SK-N-SH (cell line): ENCODE results near the gene TMEM50A. TPM values are rescaled to one million over a fixed set of nuclear protein-coding genes. Genes with fewer than 3 reads are reported as not detected.

Source experiments
- CTCF ChIA-PET: fragments of 300-600, 350-600 bp; formaldehyde crosslinking; extraction: SDS; loops from one replicate; lab custom pipeline; 2021; lab: Yijun Ruan, JAX
- POLR2A ChIA-PET: fragments of 350-600 bp; sonication (Branson Sonifier 250); formaldehyde crosslinking; extraction: SDS; loops from one replicate; lab custom pipeline; 2020; ENCODE audit warnings: antibody characterized with exemption, inconsistent platforms; lab: Yijun Ruan, JAX
- DNase-seq: peaks from one replicate; pipeline ENCODE4 v3.0.0; 2012
- H2AFZ ChIP-seq: fragments of 200-600 bp; sonication (generic); 2 replicates; pipeline ENCODE4 v1.8.1; 2016; ENCODE audit warnings: antibody characterized with exemption, mild to moderate bottlenecking, low read depth
- H3F3A ChIP-seq: fragments of 200-600 bp; sonication (generic); replicated peaks from 2 replicates; pipeline ENCODE3; 2016; ENCODE audit warnings: antibody characterized with exemption, mild to moderate bottlenecking; ENCODE audit not compliant: insufficient read depth
- H3K27ac ChIP-seq, 2 experiments: fragments of 200-500 bp in 1 of 2; fragments of 200-600 bp in 1 of 2; sonication (Bioruptor generic) in 1 of 2; sonication (generic), shearing (Covaris generic) in 1 of 2; 2 replicates each; pipeline versions ENCODE4 v1.5.1 to v1.6.1; 2014 to 2016; ENCODE audit warnings: low read depth in 2 of 2, inconsistent platforms in 1 of 2, low read length in 1 of 2, mild to moderate bottlenecking in 1 of 2, mixed read lengths in 1 of 2
- H3K27me3 ChIP-seq: fragments of 200-600 bp; sonication (generic), shearing (Covaris generic); 2 replicates; pipeline ENCODE4 v1.6.1; 2016; ENCODE audit warnings: mixed run types; ENCODE audit not compliant: insufficient read depth
- H3K36me3 ChIP-seq, 2 experiments: fragments of 200-500 bp in 1 of 2; fragments of 200-600 bp in 1 of 2; sonication (Bioruptor generic) in 1 of 2; sonication (generic) in 1 of 2; replicated peaks in 1 of 2; 2 replicates each; pipeline versions ENCODE3 to v1.5.1; 2014 to 2016; ENCODE audit warnings: low read length in 1 of 2, mild to moderate bottlenecking in 1 of 2; ENCODE audit not compliant: insufficient read depth in 2 of 2, control insufficient read depth in 1 of 2
- H3K4me1 ChIP-seq, 2 experiments: fragments of 200-500 bp in 1 of 2; fragments of 200-600 bp in 1 of 2; sonication (Bioruptor generic) in 1 of 2; sonication (generic), shearing (Covaris generic) in 1 of 2; 2 replicates each; pipeline versions ENCODE4 v1.5.1 to v1.6.1; 2014 to 2016; ENCODE audit warnings: low read depth in 1 of 2, low read length in 1 of 2, mixed run types in 1 of 2; ENCODE audit not compliant: insufficient read depth in 2 of 2, control insufficient read depth in 1 of 2
- H3K4me2 ChIP-seq: fragments of 200-600 bp; sonication (generic), shearing (Covaris generic); 2 replicates; pipeline ENCODE4 v1.6.1; 2017; ENCODE audit warnings: mixed run types
- H3K4me3 ChIP-seq, 2 experiments: fragments of 200-500 bp in 1 of 2; fragments of 200-600 bp in 1 of 2; sonication (Bioruptor generic) in 1 of 2; sonication (generic), shearing (Covaris generic) in 1 of 2; 2 replicates each; pipeline versions ENCODE4 v1.5.1 to v1.8.1; 2014 to 2016; ENCODE audit warnings: low read depth in 2 of 2, inconsistent platforms in 1 of 2, low read length in 1 of 2, mild to moderate bottlenecking in 1 of 2, mixed read lengths in 1 of 2, moderate library complexity in 1 of 2
- H3K79me2 ChIP-seq: fragments of 200-600 bp; sonication (generic); 2 replicates; pipeline ENCODE4 v1.8.1; 2017; ENCODE audit warnings: mild to moderate bottlenecking; ENCODE audit not compliant: insufficient read depth
- H3K9ac ChIP-seq: fragments of 200-600 bp; sonication (generic); 2 replicates; pipeline ENCODE4 v1.6.1; 2017; ENCODE audit warnings: mixed run types
- H3K9me2 ChIP-seq: fragments of 200-600 bp; sonication (generic); 2 replicates; pipeline ENCODE4 v1.6.1; 2017; ENCODE audit warnings: mixed run types
- H3K9me3 ChIP-seq: fragments of 200-600 bp; sonication (generic); 2 replicates; pipeline ENCODE4 v1.6.1; 2017; ENCODE audit warnings: mixed run types, mild to moderate bottlenecking, moderate library complexity
- H4K20me1 ChIP-seq: fragments of 200-600 bp; sonication (generic); 2 replicates; pipeline ENCODE4 v1.6.1; 2017; ENCODE audit warnings: mild to moderate bottlenecking, mixed run types; ENCODE audit not compliant: insufficient read depth
- CHD2 ChIP-seq: fragments of 150-350 bp; IDR thresholded peaks from 2 replicates; pipeline ENCODE4 v1.6.1; 2018; ENCODE audit warnings: low read length; ENCODE audit not compliant: partially characterized antibody
- ELF1 ChIP-seq: IDR thresholded peaks from 2 replicates; pipeline ENCODE4 v1.4.0; 2012
- EP300 ChIP-seq, 2 experiments: IDR thresholded peaks; 2 replicates each; pipeline versions ENCODE4 v1.4.0 to v1.6.1; 2012; ENCODE audit warnings: borderline replicate concordance in 1 of 2, low read depth in 1 of 2, low read length in 1 of 2
- FOSL2 ChIP-seq: IDR thresholded peaks from 2 replicates; pipeline ENCODE4 v1.4.0; 2012; ENCODE audit warnings: low read depth, mild to moderate bottlenecking, moderate library complexity, borderline replicate concordance
- FOXJ3 ChIP-seq: sonication (generic); formaldehyde crosslinking; IDR thresholded peaks from 2 replicates; pipeline ENCODE4 v1.5.1; 2020; ENCODE audit warnings: mild to moderate bottlenecking, missing genetic modification reagents
- FOXM1 ChIP-seq: IDR thresholded peaks from 2 replicates; pipeline ENCODE4 v1.4.0; 2012; ENCODE audit warnings: low read depth, mild to moderate bottlenecking
- GATA2 ChIP-seq: sonication (generic); formaldehyde crosslinking; IDR thresholded peaks from 2 replicates; pipeline ENCODE4 v1.5.0; 2020; ENCODE audit warnings: mild to moderate bottlenecking, missing genetic modification reagents
- JUND ChIP-seq: IDR thresholded peaks from 2 replicates; pipeline ENCODE4 v1.4.0; 2012
- MAX ChIP-seq: IDR thresholded peaks from 2 replicates; pipeline ENCODE4 v1.4.0; 2012; ENCODE audit warnings: low read depth
- MXI1 ChIP-seq: IDR thresholded peaks from 2 replicates; pipeline ENCODE4 v1.6.1; 2012; ENCODE audit warnings: mild to moderate bottlenecking, low read depth, low read length, improper control_type of control experiment
- NFIC ChIP-seq: IDR thresholded peaks from 2 replicates; pipeline ENCODE4 v1.4.0; 2012; ENCODE audit warnings: borderline replicate concordance
- POLR2AphosphoS5 ChIP-seq: IDR thresholded peaks from 2 replicates; pipeline ENCODE4 v1.6.1; 2012; ENCODE audit warnings: low read depth, low read length
- RXRA ChIP-seq: IDR thresholded peaks from 2 replicates; pipeline ENCODE4 v1.4.0; 2012; ENCODE audit warnings: low read depth, mild to moderate bottlenecking, borderline replicate concordance
- SIN3A ChIP-seq: IDR thresholded peaks from 2 replicates; pipeline ENCODE4 v1.6.1; 2012; ENCODE audit warnings: low read depth, mild to moderate bottlenecking, low read length, moderate library complexity, borderline replicate concordance
- TAF1 ChIP-seq: IDR thresholded peaks from 2 replicates; pipeline ENCODE4 v1.6.1; 2012; ENCODE audit warnings: low read depth, mild to moderate bottlenecking, low read length, moderate library complexity, borderline replicate concordance
- YY1 ChIP-seq: IDR thresholded peaks from 2 replicates; pipeline ENCODE4 v1.4.0; 2012; ENCODE audit warnings: low read depth, mild to moderate bottlenecking
- WGBS: methylation state at CpG from one replicate; pipeline ENCODE4 v1.1.6; 2017; ENCODE audit warnings: low lambda C conversion rate; 5-methylcytosine and 5-hydroxymethylcytosine counted together
- polyA plus RNA-seq, 3 experiments: library from polyadenylated mRNA; depleted of rRNA; stranded (reverse); fragments of >200 nt; gene quantifications; 2 replicates each; pipeline ENCODE4 v1.2.3, GENCODE V29; 2012
- TF ChIP-seq, protein P1 (sequence below): IDR thresholded peaks from 2 replicates; pipeline ENCODE4 v1.4.0; 2012; ENCODE audit warnings: low read depth, borderline replicate concordance
- TF ChIP-seq, protein P2 (sequence below): fragments of 200-600 bp; sonication (generic); IDR thresholded peaks from 2 replicates; pipeline ENCODE4 v1.6.1; 2017; ENCODE audit warnings: antibody characterized with exemption, mild to moderate bottlenecking, moderate library complexity
- TF ChIP-seq, protein P3 (sequence below): IDR thresholded peaks from 2 replicates; pipeline ENCODE4 v1.4.0; 2012; ENCODE audit warnings: low read depth, borderline replicate concordance
- TF ChIP-seq, protein P4 (sequence below): IDR thresholded peaks from 2 replicates; pipeline ENCODE4; 2012
- TF ChIP-seq, protein P5 (sequence below): fragments of 150-350 bp; IDR thresholded peaks from 2 replicates; pipeline ENCODE4 v1.6.1; 2017; ENCODE audit warnings: antibody characterized with exemption, low read length, low read depth, borderline replicate concordance

TMEM50A gene
- polyA plus RNA-seq, 1 of the 3 experiments (the other 2 are of a cell fraction): 95.5 TPM

- TF ChIP-seq NFIC (no peak), ELF1 (no peak), FOXJ3 (no peak), GATA2 (no peak), JUND (no peak), POLR2AphosphoS5 (no peak), MAX (no peak), SIN3A (no peak)
- TF ChIP-seq, protein P1, sequence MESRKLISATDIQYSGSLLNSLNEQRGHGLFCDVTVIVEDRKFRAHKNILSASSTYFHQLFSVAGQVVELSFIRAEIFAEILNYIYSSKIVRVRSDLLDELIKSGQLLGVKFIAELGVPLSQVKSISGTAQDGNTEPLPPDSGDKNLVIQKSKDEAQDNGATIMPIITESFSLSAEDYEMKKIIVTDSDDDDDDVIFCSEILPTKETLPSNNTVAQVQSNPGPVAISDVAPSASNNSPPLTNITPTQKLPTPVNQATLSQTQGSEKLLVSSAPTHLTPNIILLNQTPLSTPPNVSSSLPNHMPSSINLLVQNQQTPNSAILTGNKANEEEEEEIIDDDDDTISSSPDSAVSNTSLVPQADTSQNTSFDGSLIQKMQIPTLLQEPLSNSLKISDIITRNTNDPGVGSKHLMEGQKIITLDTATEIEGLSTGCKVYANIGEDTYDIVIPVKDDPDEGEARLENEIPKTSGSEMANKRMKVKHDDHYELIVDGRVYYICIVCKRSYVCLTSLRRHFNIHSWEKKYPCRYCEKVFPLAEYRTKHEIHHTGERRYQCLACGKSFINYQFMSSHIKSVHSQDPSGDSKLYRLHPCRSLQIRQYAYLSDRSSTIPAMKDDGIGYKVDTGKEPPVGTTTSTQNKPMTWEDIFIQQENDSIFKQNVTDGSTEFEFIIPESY: no peak
- peaks cover 69% of the 10 kb centered on the region for H3K79me2 ChIP-seq
- H3K4me2 ChIP-seq: peak overlapping the region; percentile 81
- ChIA-PET CTCF (interaction anchor here (0.7 kb wide), 1 partner anchor 248 kb away, joined by 3 read pairs; no protein-coding TSS in a partner anchor), POLR2A (no interaction called here)
- H3K4me1 ChIP-seq: peaks cover 3 to 29% of the 10 kb centered on the region in 2 experiments; a peak in 3 of 4 replicates
- peaks cover 9 to 33% of the 10 kb centered on the region in 2 experiments for H3K36me3 ChIP-seq
- peak overlapping the region; percentile 64 for H2AFZ ChIP-seq
- WGBS: under 1% methylated on average over 6 of the region's 6 CpGs
- no peaks in the 10 kb centered on the region for H3K27me3 ChIP-seq
- H3K9ac ChIP-seq: peak overlapping the region; percentile 96
- H4K20me1 ChIP-seq: peaks cover 34% of the 10 kb centered on the region; the same call in 1 of the 2 replicates
- H3K4me3 ChIP-seq: peak overlapping the region; percentile 90 to 93
- peaks cover 32% of the 10 kb centered on the region for H3F3A ChIP-seq
- no peaks in the 10 kb centered on the region for H3K9me3 ChIP-seq
- no peak for DNase-seq
- no peaks in the 10 kb centered on the region for H3K9me2 ChIP-seq
- H3K27ac ChIP-seq: peak overlapping the region; percentile 96 to 97
These were observed 852 bp downstream of the TMEM50A start for GRCh38 chr1:25338986-25339385.

GRCh38 chr1:25341746-25342145 lies 3.6 kb downstream of the TMEM50A start:
- Histone ChIP-seq H4K20me1 (peaks cover 34% of the 10 kb centered on the region; the same call in 1 of the 2 replicates), H3K9me3 (no peaks in the 10 kb centered on the region), H3F3A (peaks cover 41% of the 10 kb centered on the region), H3K27ac (peak overlapping the region in 1 of 2 experiments; percentile 87; a peak in 1 of 4 replicates), H3K4me2 (no peak overlapping the region), H3K9me2 (no peaks in the 10 kb centered on the region), H3K79me2 (peaks cover 88% of the 10 kb centered on the region), H3K36me3 (peaks cover 12 to 59% of the 10 kb centered on the region in 2 experiments), H2AFZ (no peak overlapping the region), H3K9ac (no peak overlapping the region; the same call in 1 of the 2 replicates), H3K4me3 (no peak overlapping the region), H3K4me1 (peaks cover 3 to 29% of the 10 kb centered on the region in 2 experiments; a peak in 3 of 4 replicates), H3K27me3 (no peaks in the 10 kb centered on the region)
- CTCF ChIA-PET: no interaction called here
- POLR2A ChIA-PET: no interaction called here
- no peak for DNase-seq
- 75% methylated on average over 6 of the region's 6 CpGs for WGBS
- TF ChIP-seq, protein P2, sequence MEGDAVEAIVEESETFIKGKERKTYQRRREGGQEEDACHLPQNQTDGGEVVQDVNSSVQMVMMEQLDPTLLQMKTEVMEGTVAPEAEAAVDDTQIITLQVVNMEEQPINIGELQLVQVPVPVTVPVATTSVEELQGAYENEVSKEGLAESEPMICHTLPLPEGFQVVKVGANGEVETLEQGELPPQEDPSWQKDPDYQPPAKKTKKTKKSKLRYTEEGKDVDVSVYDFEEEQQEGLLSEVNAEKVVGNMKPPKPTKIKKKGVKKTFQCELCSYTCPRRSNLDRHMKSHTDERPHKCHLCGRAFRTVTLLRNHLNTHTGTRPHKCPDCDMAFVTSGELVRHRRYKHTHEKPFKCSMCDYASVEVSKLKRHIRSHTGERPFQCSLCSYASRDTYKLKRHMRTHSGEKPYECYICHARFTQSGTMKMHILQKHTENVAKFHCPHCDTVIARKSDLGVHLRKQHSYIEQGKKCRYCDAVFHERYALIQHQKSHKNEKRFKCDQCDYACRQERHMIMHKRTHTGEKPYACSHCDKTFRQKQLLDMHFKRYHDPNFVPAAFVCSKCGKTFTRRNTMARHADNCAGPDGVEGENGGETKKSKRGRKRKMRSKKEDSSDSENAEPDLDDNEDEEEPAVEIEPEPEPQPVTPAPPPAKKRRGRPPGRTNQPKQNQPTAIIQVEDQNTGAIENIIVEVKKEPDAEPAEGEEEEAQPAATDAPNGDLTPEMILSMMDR: no peak
- TF ChIP-seq FOXM1 (no peak), RXRA (no peak), MAX (no peak), CHD2 (no peak), EP300 (IDR thresholded peaks at IDR 0.05; ENCODE audit: borderline replicate concordance in 1 of 2, low read depth in 1 of 2, low read length in 1 of 2) (no peak), MXI1 (no peak), NFIC (no peak), TAF1 (no peak), JUND (no peak), YY1 (no peak), FOSL2 (no peak)
- TF ChIP-seq, protein P3, sequence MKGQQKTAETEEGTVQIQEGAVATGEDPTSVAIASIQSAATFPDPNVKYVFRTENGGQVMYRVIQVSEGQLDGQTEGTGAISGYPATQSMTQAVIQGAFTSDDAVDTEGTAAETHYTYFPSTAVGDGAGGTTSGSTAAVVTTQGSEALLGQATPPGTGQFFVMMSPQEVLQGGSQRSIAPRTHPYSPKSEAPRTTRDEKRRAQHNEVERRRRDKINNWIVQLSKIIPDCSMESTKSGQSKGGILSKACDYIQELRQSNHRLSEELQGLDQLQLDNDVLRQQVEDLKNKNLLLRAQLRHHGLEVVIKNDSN: no peak
- TF ChIP-seq, protein P4, sequence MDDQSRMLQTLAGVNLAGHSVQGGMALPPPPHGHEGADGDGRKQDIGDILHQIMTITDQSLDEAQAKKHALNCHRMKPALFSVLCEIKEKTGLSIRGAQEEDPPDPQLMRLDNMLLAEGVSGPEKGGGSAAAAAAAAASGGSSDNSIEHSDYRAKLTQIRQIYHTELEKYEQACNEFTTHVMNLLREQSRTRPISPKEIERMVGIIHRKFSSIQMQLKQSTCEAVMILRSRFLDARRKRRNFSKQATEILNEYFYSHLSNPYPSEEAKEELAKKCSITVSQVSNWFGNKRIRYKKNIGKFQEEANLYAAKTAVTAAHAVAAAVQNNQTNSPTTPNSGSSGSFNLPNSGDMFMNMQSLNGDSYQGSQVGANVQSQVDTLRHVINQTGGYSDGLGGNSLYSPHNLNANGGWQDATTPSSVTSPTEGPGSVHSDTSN: no peak
- TF ChIP-seq, protein P5, sequence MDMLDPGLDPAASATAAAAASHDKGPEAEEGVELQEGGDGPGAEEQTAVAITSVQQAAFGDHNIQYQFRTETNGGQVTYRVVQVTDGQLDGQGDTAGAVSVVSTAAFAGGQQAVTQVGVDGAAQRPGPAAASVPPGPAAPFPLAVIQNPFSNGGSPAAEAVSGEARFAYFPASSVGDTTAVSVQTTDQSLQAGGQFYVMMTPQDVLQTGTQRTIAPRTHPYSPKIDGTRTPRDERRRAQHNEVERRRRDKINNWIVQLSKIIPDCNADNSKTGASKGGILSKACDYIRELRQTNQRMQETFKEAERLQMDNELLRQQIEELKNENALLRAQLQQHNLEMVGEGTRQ: no peak
